Endodermal cell (in vitro differentiated cells): ENCODE results near the gene BOK. TPM values are rescaled to one million over a fixed set of nuclear protein-coding genes. Genes with fewer than 3 reads are reported as not detected.
A peak's percentile ranks its signal among the peaks of the same experiment; 100 is the strongest.

ENCODE experiments used
- DNase-seq: peaks from one replicate; pipeline ENCODE4 v3.0.0-alpha.2; 2017
- H3K27ac ChIP-seq: 2 replicates; pipeline ENCODE4 v1.5.1; 2013; ENCODE audit warnings: mild to moderate bottlenecking, low read depth, low read length, moderate library complexity
- H3K27me3 ChIP-seq: 2 replicates; pipeline ENCODE4 v1.6.1; 2013; ENCODE audit warnings: mild to moderate bottlenecking, low read length, moderate library complexity; ENCODE audit not compliant: insufficient read depth, control insufficient read depth, poor library complexity, severe bottlenecking
- H3K36me3 ChIP-seq: 2 replicates; pipeline ENCODE4 v1.7.0; 2013; ENCODE audit warnings: mild to moderate bottlenecking, low read length, moderate library complexity; ENCODE audit not compliant: control insufficient read depth, insufficient read depth
- H3K4me1 ChIP-seq: one replicate; pipeline ENCODE4 v1.7.0; 2013; ENCODE audit warnings: low read length; ENCODE audit not compliant: control insufficient read depth, insufficient read depth
- H3K4me3 ChIP-seq: 2 replicates; pipeline ENCODE4 v1.5.1; 2013; ENCODE audit warnings: mild to moderate bottlenecking, low read length, moderate library complexity
- H3K9ac ChIP-seq: 2 replicates; pipeline ENCODE4 v1.6.1; 2013; ENCODE audit warnings: mild to moderate bottlenecking, low read length, moderate library complexity; ENCODE audit not compliant: poor library complexity, severe bottlenecking; ENCODE audit errors: extremely low read depth
- H3K9me3 ChIP-seq: 2 replicates; pipeline ENCODE4 v1.6.1; 2013; ENCODE audit warnings: mild to moderate bottlenecking, low read length, moderate library complexity; ENCODE audit not compliant: control insufficient read depth
- H3K27ac Mint-ChIP-seq: 2 replicates; pipeline ENCODE4 v1.8.0; 2020; ENCODE audit warnings: mixed read lengths
- H3K27me3 Mint-ChIP-seq: 2 replicates; pipeline ENCODE4 v1.8.0; 2021; ENCODE audit warnings: mild to moderate bottlenecking, mixed read lengths; ENCODE audit not compliant: insufficient read depth
- H3K36me3 Mint-ChIP-seq: 2 replicates; pipeline ENCODE4 v1.8.0; 2020; ENCODE audit warnings: low read depth, mixed read lengths
- H3K4me1 Mint-ChIP-seq: 2 replicates; pipeline ENCODE4 v1.8.0; 2020; ENCODE audit warnings: mixed read lengths
- H3K4me3 Mint-ChIP-seq: 2 replicates; pipeline ENCODE4 v1.8.0; 2020; ENCODE audit warnings: mild to moderate bottlenecking, moderate library complexity, mixed read lengths
- H3K9me3 Mint-ChIP-seq: 2 replicates; pipeline ENCODE4 v1.8.0; 2020; ENCODE audit warnings: mild to moderate bottlenecking, mixed read lengths
- CTCF ChIP-seq: fragments of 200-600 bp; sonication (generic); conservative IDR thresholded peaks from 2 replicates; pipeline ENCODE4 v1.5.0; 2021; ENCODE audit warnings: antibody characterized with exemption, mild to moderate bottlenecking
- WGBS, 2 experiments: methylation state at CpG; one replicate each; pipeline versions ENCODE4 v1.1.5 to v1.1.7; 2013; ENCODE audit warnings: missing lambda C conversion rate in 2 of 2, mixed read lengths in 1 of 2; ENCODE audit not compliant: insufficient coverage in 1 of 2, insufficient read length in 1 of 2; 5-methylcytosine and 5-hydroxymethylcytosine counted together
- total RNA-seq, 2 donors: library from RNA; stranded (reverse); fragmentation: NEBNext Ultra II Directional in 1 of 2; extraction: Animal tissue kit (Norgen Biotek cat#: 25700) in 1 of 2; gene quantifications; 2 replicates in 1 of 2; 3 replicates in 1 of 2; pipeline ENCODE4 v1.2.1, GENCODE V29; 2021

The BOK gene
- total RNA-seq, 2 donors from 2014 or later = 23.4 to 24.5 TPM

DNA sequence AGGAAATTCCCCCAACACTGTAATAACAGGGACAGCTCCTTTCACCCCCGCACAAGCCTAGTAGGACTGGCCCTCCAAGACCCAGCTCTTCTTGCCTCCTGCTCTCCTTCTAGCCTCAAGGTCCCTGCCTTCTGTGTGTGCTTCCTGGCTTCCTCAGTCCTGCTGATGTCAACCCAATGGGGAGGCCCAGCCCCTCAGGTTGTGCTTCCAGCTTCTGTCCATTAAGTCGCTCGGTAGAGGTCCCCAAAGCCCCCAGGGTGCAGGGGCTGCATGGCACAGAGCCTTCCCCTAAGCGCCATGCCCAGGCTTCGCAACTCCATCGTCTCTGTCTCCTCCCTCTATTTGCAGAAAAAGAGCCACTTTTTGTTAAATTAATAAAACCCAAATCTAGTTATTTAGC is 39.0 kb downstream of the BOK start:
- peaks cover 55% of the 10 kb centered on the region for H3K36me3 Mint-ChIP-seq
- Histone ChIP-seq H3K4me3 (no peak overlapping the region), H3K27ac (no peak overlapping the region)

GRCh38 chr2:241598061-241598460 is 39.5 kb downstream of the BOK start:
- Histone ChIP-seq H3K27ac (no peak overlapping the region), H3K4me1 (no peaks in the 10 kb centered on the region), H3K9ac (no peak overlapping the region), H3K27me3 (no peaks in the 10 kb centered on the region), H3K9me3 (no peaks in the 10 kb centered on the region), H3K36me3 (peaks cover 35% of the 10 kb centered on the region), H3K4me3 (no peak overlapping the region)
- 84 to 86% methylated on average over 5 of the region's 5 CpGs for WGBS, 2 experiments
- Mint-ChIP-seq H3K4me3 (no peak overlapping the region), H3K27me3 (no peaks in the 10 kb centered on the region), H3K36me3 (peaks cover 59% of the 10 kb centered on the region), H3K4me1 (no peaks in the 10 kb centered on the region), H3K9me3 (no peaks in the 10 kb centered on the region), H3K27ac (no peak overlapping the region)
- DNase-seq = no peak
- TF ChIP-seq CTCF = no peak

More for the DNA sequence above, 39.0 kb downstream of the BOK start:
- H3K9me3 Mint-ChIP-seq = no peaks in the 10 kb centered on the region
- H3K4me1 Mint-ChIP-seq = no peaks in the 10 kb centered on the region
- no peak overlapping the region for H3K27ac Mint-ChIP-seq
- WGBS, 2 experiments = 91 to 92% methylated on average over 5 to 6 of the region's 6 CpGs
- no peak for TF ChIP-seq CTCF
- H3K9me3 ChIP-seq = no peaks in the 10 kb centered on the region
- H3K27me3 Mint-ChIP-seq = no peaks in the 10 kb centered on the region
- no peak overlapping the region for H3K9ac ChIP-seq
- DNase-seq = no peak
- no peaks in the 10 kb centered on the region for H3K4me1 ChIP-seq
- H3K4me3 Mint-ChIP-seq = no peak overlapping the region
- H3K36me3 ChIP-seq = peaks cover 35% of the 10 kb centered on the region
- H3K27me3 ChIP-seq = no peaks in the 10 kb centered on the region

DNA sequence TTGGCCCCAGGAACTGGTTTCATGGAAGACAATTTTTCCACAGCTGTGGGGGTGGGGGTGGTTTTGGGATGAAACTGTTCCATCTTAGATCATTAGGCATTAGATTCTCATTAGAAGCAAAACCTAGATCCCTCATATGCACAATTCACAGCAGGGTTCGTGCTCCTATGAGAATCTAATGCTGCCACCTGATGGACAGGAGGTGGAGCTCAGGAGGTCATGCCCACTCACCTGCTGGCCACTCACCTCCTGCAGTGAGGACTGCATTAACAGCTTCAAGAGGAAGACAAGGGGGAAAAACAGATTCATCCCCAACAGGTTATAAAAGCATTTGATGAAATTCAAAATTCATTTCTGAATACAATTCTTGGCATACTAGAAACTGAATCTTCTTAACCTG is 39.9 kb downstream of the BOK start:
- peak; percentile 63 for DNase-seq
- no peaks in the 10 kb centered on the region for H3K27me3 Mint-ChIP-seq

More for the DNA sequence above, 39.9 kb downstream of the BOK start:
- H3K9ac ChIP-seq = no peak overlapping the region
- Mint-ChIP-seq H3K36me3 (peaks cover 63% of the 10 kb centered on the region), H3K9me3 (no peaks in the 10 kb centered on the region), H3K4me3 (no peak overlapping the region), H3K4me1 (no peaks in the 10 kb centered on the region), H3K27ac (no peak overlapping the region)
- peaks cover 35% of the 10 kb centered on the region for H3K36me3 ChIP-seq
- no peaks in the 10 kb centered on the region for H3K4me1 ChIP-seq
- peak; percentile 50 for TF ChIP-seq CTCF
- H3K4me3 ChIP-seq = no peak overlapping the region
- no peaks in the 10 kb centered on the region for H3K27me3 ChIP-seq
- no peak overlapping the region for H3K27ac ChIP-seq
- no peaks in the 10 kb centered on the region for H3K9me3 ChIP-seq
- 85% methylated on average over 1 of the region's 1 CpG; no CpG with 5 or more reads in 1 of the 2 experiments for WGBS, 2 experiments
